ENCODE data around the gene NMUR1. TPM values are rescaled to one million over a fixed set of nuclear protein-coding genes. Genes with fewer than 3 reads are reported as not detected.

The NMUR1 gene
- total RNA-seq, 2 experiments from 2014 or later: 0.06 to 0.15 TPM

DNA sequence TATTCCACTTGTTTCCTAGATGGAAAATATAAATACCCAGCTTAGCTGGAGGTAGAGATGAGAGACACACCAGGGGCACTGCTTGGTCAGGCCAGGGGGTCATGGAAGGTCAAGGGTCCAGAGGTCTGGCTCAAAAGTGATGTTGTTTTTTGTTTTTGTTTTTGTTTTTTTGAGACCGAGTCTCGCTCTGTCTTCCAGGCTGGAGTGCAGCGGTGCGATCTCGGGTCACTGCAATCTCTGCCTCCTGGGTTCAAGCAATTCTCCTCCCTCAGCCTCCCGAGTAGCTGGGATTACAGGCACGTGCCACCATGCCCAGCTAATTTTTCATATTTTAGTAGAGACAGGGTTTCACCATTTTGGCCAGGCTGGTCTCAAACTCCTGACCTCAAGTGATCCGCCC lies 26.3 kb upstream of the NMUR1 start:
- ChIA-PET CTCF (interaction anchor here (0.7 to 2.5 kb wide), 8 partner anchors 11 to 91 kb away, joined by 3 to 10 read pairs (median 4); partner anchors contain the start of gene NMUR1), POLR2A (interaction anchor here (1.0 kb wide), 1 partner anchor 42 kb away, joined by 3 read pairs; no protein-coding TSS in a partner anchor)

DNA sequence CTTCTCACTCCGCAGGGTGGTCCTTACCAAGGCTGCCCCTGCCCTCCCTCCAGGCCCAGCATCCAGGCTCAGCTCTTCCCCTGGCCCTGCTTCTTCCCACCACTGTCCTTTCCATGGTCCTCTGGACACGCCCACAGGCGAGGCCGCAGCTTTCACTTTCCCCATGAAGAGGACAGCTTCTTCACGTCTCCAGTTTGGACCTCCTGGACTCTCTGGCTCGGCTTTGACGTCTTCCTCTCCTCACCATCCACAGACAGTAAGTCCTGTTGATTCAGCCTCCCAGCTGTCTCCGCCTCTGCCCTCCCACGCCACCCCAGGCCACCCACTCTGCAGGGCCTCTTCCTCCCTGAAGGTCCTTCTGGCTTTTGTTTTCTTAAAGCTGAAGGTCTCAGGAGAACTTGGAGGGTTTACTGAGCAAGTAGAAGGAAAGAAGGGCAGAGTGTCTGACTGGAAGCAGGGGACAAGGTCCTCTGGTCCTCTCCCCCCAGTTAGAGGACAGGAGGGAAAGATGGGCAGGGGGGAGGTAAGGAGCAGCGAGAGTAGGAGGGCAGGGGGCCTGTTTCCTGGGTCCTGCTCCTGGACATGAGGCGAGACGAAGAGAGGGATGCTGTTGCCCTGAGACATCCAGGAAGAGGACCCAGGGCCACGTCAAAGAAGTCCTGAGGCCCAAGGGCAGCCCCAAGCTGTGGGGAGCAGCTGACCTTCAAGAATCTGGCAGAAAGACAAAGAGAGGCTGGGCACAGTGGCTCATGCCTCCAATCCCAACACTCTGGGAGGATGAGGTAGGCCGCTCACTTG lies 24.7 kb upstream of the NMUR1 start:
- POLR2A ChIA-PET: interaction anchor here (0.6 to 1.0 kb wide), 2 partner anchors 91 to 104 kb away, joined by 4 read pairs; partner anchors contain the start of gene NCL

DNA sequence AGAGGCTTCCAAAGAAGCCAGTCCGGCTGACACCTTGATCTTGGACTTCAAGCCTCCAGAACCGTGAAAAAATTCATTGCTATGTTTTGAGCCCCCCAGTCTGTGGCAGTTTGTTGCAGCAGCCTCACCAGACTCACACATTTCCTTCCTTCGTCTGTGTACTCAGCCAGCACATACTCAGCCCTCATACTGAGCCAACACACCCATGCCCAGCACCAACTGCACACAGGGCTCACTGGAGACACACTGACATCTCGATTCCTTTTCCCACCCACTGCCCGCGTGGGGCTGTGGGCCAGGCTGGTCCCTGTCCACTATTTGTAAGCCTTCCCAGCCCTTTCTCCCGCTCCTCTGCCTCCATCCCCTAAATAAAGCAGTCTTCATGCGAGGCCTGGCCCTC lies 24.1 kb upstream of the NMUR1 start:
- ChIA-PET CTCF (interaction anchor here (1.1 to 2.5 kb wide), 5 partner anchors 8 to 72 kb away, joined by 3 to 10 read pairs (median 7); partner anchors contain the start of gene NMUR1), POLR2A (interaction anchor here (0.6 to 1.0 kb wide), 2 partner anchors 90 to 103 kb away, joined by 4 read pairs; partner anchors contain the start of gene NCL)

More for the DNA sequence above, 24.7 kb upstream of the NMUR1 start:
- CTCF ChIA-PET: interaction anchor here (0.7 to 2.5 kb wide), 5 partner anchors 9 to 38 kb away, joined by 3 to 10 read pairs (median 7); partner anchors contain the start of gene NMUR1

GRCh38 chr2:231552752-231553151 lies 22.5 kb upstream of the NMUR1 start:
- CTCF ChIA-PET: interaction anchor here (0.8 to 1.5 kb wide), 4 partner anchors 10 to 62 kb away, joined by 3 to 10 read pairs (median 4); no protein-coding TSS in a partner anchor
- POLR2A ChIA-PET: no interaction called here

DNA sequence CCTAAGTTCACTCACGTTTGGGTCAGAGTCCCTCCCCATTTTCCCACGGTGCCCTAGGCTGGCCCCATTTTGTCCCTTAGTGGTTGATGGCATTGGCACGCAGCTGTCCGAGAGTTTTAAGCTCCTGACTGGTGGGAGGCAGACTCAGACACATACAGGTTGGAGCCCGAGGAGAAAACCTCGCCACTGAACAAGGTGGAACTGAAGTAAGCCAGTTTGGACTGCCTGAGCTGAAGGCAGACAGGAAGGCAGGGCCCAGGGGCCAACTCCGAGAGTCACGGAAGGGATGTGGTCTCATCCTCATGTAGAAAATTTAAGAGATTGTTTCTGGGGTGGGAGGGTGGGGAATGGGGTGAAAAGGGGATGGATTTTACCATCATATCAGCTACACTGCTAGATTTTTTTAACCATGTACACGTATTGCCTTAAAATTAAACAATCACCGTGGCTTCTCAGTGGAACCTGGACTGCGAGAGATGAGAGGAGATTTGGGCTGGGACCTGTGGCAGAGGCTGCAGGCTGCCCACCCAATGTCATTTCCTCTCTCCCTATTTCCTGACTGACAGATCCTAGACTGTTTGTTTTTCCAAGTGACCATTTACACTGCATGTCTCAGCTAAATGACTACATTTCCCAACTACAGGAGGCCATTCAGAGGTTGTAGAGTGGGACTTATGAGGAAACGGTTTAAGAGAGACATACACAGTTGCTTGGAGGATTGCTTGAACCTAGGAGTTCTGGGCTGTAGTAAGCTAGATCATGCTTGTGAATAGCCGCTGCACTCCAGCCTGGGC lies 19.4 kb upstream of the NMUR1 start:
- POLR2A ChIA-PET: no interaction called here

DNA sequence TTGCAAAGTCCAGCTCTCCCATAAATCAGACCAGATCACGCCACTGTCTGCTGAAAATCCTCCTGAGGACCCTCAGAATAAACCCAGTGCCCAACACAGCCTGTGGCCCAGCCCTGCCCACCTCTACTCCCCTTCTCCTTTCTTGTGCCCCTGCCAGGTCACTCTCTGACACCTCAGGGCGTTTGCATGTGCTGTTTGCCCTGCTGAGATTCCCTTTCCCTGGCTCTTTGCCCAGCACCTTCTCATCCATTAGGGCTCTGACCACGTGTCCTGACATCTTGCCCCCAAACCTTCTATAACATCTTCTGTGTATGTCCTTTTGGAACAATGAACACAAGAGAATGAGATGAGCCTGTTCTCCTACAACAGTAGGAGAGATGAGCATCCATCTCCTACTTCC lies 18.5 kb upstream of the NMUR1 start:
- POLR2A ChIA-PET: no interaction called here
- CTCF ChIA-PET: interaction anchor here (1.1 to 3.3 kb wide), 2 partner anchors 9 to 18 kb away, joined by 5 to 11 read pairs; partner anchors contain the start of gene NMUR1

More for the DNA sequence above, 19.4 kb upstream of the NMUR1 start:
- CTCF ChIA-PET: interaction anchor here (1.1 to 3.3 kb wide), 3 partner anchors 8 to 19 kb away, joined by 5 to 11 read pairs (median 10); partner anchors contain the start of gene NMUR1

DNA sequence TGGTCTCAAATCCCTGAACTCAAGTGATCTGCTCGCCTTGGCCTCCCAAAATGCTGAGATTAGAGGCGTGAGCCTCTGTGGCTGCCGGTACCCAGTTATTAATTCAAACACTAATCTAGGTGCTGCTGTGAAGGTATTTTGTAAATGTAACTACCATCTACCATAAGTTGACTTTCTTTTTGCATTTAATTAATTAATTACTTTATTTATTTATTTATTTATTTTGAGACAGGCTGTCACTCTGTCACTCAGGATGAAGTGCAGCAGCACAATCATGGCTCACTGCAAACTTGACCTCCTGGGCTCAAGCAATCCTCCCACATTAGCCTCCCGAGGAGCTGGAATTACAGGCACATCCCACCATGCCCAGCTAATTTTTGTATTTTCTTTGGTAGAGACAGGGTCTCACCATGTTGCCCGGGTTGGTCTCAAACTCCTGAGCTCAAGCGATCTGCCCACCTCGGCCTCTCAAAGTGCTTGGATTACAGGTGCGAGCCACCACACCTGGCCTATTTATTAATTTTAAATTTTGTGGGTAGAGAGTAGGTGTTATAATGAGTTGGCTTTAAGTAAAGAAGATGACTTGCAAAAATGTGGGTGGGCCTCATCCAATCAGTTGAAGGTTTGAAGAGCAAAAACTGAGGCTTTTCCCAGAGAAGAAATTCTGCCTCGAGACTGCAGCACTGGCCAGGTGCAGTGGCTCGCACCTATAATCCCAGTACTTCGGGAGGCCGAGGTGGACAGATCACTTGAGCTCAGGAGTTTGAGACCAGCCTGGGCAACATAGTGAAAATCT lies 17.3 kb upstream of the NMUR1 start:
- ChIA-PET CTCF (interaction anchor here (1.1 to 2.3 kb wide), 3 partner anchors 11 to 30 kb away, joined by 3 to 7 read pairs (median 3); no protein-coding TSS in a partner anchor), POLR2A (no interaction called here)

DNA sequence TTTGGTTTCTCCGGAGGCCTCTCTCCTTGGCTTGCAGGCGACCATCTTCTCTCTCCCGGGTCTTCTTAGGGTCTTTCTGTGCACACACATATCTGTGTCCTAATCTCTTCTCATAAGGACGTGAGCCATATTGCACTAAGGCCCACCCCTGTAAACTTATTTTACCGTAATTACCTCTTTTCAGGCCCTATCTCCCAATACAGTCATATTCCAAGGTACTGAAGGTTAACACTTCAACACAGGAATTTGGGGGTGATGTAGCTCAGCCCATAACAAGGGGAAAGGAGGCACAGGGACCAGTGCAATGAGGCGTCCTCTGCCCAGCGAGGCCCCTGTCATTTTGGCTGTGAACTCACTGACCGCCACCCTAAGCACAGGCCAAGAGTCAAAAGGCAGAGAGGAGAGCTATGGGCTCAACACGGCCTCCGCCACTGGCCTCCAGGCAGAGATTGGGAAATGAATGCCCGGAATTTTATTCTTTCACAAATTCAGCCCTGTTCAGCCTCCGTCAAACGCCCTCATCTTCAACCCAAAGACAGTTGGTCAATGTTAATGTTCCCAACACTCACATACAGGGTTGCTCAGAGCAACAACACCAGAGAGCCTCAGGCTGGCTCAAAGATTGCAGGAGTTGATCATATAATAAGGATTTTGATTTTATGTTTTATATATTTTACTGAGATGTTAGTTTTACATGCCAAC lies 15.9 kb upstream of the NMUR1 start:
- POLR2A ChIA-PET: no interaction called here
- CTCF ChIA-PET: interaction anchor here (1.0 to 2.3 kb wide), 8 partner anchors 9 to 168 kb away, joined by 3 to 10 read pairs (median 6); partner anchors contain the start of gene NMUR1

DNA sequence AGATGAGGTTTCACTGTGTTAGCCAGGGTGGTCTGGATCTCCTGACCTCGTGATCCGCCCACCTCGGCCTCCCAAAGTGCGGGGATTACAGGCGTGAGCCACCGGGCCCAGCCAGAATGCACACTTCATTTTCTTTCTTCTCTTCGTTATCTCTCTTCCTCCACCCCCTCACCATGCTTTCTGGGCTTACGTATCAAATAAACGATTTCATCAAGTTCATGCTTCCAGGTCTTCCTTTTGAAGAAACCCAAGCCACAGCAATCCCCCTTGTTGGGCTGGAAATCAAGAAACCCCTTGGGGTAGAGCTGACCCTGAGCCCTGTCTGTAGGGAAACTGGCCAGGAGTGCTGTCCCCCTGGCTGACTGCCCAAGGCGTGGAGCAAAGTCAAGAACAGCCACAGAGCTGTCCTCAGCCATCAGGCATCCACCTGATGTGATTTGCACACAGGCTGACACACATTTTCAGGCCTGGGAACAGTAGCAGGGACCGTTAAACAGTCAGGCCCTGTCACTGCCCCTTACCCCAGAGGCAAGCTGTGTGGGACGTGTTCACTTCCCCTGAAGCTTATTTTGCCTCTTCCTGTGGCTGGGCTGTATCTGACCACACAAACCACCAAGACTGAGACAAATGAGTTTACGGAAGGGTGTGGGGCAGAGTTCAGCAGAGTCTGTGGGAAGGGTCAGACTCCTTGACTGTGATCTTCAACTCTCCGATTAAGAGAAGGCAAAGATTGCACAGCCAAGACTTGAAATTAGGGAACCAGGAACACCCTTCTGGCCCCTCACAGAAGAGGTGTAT lies 15.1 kb upstream of the NMUR1 start:
- CTCF ChIA-PET: interaction anchor here (1.0 to 2.4 kb wide), 7 partner anchors 10 to 168 kb away, joined by 4 to 10 read pairs (median 7); partner anchors contain the start of gene NMUR1
- POLR2A ChIA-PET: interaction anchor here (0.8 kb wide), 1 partner anchor 13 kb away, joined by 3 read pairs; no protein-coding TSS in a partner anchor

GRCh38 chr2:231542136-231542535 lies 11.9 kb upstream of the NMUR1 start:
- ChIA-PET POLR2A (no interaction called here), CTCF (interaction anchor here (0.5 to 1.5 kb wide), 2 partner anchors 11 to 13 kb away, joined by 3 read pairs; no protein-coding TSS in a partner anchor)

- ChIA-PET POLR2A (no interaction called here), CTCF (no interaction called here)
Measured at GRCh38 chr2:231541645-231542044, 11.4 kb upstream of the NMUR1 start.

DNA sequence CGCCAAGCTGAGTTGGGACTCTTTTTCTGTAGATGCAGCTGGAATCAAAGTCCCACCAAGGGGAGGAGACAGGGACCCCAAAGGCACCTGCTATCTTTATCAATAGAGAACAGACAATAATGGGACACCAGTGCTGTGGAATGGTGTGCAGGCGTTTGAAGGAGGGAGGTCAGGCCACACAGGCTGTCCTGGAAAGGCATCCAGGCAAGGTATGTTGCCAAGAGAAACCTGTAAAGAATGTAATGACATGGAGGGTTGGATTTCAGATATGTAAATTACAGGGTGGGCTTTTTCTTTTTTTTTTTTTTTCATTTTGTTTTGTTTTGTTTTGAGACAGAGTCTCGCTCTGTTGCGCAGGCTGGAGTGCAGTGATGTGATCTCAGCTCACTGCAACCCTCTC lies 9.7 kb upstream of the NMUR1 start:
- POLR2A ChIA-PET: no interaction called here
- CTCF ChIA-PET: no interaction called here

GRCh38 chr2:231535961-231536360 lies 5.7 kb upstream of the NMUR1 start:
- ChIA-PET CTCF (no interaction called here), POLR2A (no interaction called here)

DNA sequence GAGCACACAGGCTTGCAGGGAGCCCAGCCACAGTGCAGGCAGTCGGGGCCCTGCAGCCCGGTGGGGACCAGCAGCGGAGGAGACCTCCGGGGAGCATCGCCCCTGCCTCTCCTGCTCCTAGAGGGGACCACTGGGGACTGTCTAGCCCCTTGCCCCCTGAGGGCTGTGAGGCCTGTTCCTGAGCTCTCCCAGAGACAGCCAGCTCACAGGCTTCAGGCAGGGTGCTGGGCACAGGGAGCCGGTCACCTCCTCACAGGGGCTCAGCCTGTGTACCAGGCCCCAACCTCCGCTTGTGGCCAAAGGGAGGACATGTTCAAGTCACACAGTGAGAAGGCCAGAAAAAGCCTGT lies 3.5 kb upstream of the NMUR1 start:
- POLR2A ChIA-PET: no interaction called here
- CTCF ChIA-PET: interaction anchor here (1.0 to 1.9 kb wide), 2 partner anchors 16 to 25 kb away, joined by 3 to 7 read pairs; no protein-coding TSS in a partner anchor

DNA sequence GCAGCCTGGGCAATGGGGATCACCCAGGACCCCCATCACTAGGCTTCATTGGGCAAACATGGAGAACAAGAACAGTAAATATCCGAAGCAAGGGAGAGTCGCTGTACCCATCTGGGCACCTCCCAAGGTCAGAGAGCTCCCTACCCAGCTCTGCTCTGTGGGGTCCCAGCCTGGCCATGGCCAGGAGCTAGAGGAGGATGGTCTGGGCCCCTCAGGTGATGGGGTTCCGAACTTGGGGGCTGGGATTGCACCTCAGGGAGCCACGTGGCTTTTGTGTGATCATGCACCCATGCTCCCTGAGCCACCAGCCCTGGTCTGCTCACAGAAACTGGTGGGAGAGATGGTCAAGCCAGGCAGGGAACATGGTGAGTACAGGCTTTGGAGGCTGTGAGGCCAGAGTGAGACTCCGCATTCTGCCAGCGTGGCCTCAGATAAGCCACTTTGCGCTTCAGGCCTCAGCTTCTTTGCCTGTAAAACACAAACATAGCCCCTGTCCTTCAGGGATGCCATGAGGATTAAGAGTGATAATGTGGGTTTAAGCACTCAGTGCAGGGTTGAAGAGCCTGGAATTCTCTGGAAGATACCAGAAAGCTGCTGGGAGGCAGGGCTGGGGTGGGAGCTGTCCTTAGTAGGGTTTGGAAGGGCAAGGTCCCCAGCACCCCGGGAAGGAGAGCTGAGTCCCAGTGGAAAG lies 3.0 kb upstream of the NMUR1 start:
- ChIA-PET CTCF (interaction anchor here (1.0 to 1.9 kb wide), 5 partner anchors 16 to 142 kb away, joined by 3 to 10 read pairs (median 4); no protein-coding TSS in a partner anchor), POLR2A (no interaction called here)

- POLR2A ChIA-PET: no interaction called here
- CTCF ChIA-PET: interaction anchor here (1.0 to 1.9 kb wide), 4 partner anchors 15 to 143 kb away, joined by 3 to 10 read pairs (median 6); no protein-coding TSS in a partner anchor
Measured at GRCh38 chr2:231532756-231533035, 2.5 kb upstream of the NMUR1 start.
